Stimulated activated CD4-positive, alpha-beta T cell treated with anti-CD3 and anti-CD28 coated beads, Interleukin-1b, Interleukin-23, amount 100 ng/mL, for 4 hours (primary cell): Measurements from ENCODE around the gene KCTD5.

Source experiments
- DNase-seq, 2 donors: peaks; one replicate each; pipeline ENCODE4 v3.0.0-alpha.2; 2020; ENCODE audit warnings: low read depth in 2 of 2

KCTD5 gene

GRCh38 chr16:2697401-2697948 is 15.2 kb downstream of the KCTD5 start:
- no peak for DNase-seq

- DNase-seq, result no peak
These were observed 16.0 kb downstream of the KCTD5 start for GRCh38 chr16:2698103-2698870.

GRCh38 chr16:2698965-2699750 is 16.8 kb downstream of the KCTD5 start:
- DNase-seq, result no peak

DNA sequence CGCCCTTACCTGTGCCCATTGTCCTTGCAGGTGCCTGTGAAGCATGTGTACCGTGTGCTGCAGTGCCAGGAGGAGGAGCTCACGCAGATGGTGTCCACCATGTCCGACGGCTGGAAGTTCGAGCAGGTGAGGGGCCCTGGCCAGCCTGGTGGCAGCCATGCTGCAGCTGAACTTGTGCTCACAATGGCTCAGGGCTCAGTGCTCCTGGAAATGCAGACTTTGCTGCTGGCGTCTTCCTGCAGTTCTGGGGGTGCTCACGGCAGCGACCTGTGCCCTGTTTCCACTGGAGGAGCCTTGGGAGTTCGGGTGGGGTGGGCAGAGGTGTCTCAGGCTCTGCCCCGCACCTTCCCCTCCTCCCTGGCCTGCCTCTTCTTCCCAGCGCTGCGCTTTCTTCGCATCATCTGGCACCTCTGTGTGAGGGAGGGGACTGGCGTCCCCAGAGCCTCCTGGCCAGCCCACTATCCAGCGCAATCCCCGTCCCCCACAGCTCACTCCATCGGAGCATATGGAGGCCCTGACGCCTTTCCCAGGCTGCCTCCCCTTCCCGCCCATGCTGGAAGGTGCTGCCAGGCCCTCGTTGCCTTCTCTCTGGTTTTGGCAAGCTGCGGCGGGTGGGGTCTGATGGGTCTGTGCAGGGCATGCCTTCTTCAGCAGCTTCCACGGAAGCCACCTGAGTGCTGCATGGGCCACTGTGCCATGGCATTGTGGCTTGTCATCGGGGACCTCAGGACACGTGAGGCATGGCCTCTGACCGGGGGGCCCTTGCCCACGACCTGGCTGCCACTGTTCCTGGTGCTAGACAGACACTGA is 17.7 kb downstream of the KCTD5 start:
- DNase-seq, result no peak

GRCh38 chr16:2700786-2701185 is 18.5 kb downstream of the KCTD5 start:
- DNase-seq, result no peak

DNA sequence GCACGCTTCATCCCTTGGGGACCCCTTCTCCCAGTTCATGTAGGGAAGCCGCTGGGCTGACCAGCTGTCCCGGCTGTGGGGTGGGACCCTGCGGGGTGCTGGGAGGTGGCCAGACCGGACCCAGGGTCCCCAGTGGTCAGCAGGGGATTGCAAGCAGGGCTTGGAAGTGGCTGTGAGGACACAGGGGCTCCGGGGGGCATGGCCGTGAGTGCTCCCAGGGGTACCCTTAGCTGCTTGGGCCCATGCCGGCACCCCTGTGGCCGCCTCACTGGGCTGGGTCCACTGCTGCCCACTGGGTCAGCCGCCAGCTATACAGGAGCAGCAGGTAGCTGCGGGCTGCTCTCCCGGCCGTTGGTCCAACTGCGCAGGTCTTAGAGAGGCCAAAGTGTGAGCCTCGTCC is 18.9 kb downstream of the KCTD5 start:
- no peak for DNase-seq

GRCh38 chr16:2701713-2702437 is 19.6 kb downstream of the KCTD5 start:
- no peak for DNase-seq

GRCh38 chr16:2702438-2702825 is 20.1 kb downstream of the KCTD5 start:
- DNase-seq, result no peak

- no peak for DNase-seq
These were observed 20.8 kb downstream of the KCTD5 start for GRCh38 chr16:2702871-2703745.

DNA sequence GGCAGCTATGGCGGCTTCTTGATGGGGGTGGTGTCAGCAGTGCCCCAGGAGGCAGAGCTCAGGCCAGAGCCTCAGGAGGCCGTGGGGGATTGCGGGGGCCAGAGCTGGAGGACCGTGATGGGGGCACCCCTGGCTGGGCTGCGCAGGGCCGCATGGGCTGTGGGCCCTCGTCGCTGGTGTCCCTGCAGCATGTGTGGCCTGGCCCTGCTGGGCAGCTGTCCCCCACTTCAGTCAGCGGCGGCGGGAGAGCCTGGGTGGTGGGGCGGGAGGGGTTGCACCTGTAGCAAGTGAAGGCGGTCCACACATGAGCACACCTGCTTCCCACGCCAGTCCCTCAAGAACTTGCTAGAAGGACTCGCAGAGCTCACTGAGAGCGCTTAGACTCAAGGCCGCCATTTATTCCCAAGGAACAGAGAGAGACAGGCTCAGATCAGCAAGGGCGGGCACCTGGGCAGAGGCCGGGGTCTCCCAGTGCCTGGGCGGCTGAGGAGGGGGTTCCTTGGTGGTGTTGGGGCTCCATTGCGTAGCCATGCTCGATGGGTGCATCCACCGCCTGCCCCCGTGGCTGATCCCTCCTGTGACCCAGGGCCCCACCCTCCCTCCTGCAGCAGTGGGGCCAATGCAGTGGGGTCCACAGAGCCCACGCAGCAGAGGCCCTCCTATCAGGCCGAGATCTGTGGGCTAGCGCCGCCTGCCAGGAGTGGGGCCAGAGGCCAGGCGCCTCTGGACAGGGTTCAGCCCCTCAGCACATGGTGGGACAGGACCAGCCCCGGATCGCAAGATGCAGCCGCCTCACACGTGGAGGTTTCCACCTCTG is 22.1 kb downstream of the KCTD5 start:
- DNase-seq, result no peak

DNA sequence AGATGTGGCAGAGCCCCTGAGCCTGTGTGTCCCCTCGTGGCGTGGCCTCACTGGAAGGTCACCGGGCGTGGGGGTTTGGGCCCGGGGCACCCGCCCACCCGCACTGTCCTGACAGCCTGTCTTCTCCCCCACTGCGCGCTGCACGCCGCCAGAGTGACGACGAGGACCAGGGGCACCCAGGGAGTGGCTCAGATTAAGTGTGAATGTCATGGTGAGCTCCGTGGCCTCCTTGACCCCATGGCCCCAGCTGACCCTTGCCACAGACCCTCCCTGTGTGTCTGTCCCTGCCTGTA is 22.6 kb downstream of the KCTD5 start:
- DNase-seq, result no peak

- DNase-seq, result no peak
These were observed 23.0 kb downstream of the KCTD5 start for GRCh38 chr16:2705351-2705750.

DNA sequence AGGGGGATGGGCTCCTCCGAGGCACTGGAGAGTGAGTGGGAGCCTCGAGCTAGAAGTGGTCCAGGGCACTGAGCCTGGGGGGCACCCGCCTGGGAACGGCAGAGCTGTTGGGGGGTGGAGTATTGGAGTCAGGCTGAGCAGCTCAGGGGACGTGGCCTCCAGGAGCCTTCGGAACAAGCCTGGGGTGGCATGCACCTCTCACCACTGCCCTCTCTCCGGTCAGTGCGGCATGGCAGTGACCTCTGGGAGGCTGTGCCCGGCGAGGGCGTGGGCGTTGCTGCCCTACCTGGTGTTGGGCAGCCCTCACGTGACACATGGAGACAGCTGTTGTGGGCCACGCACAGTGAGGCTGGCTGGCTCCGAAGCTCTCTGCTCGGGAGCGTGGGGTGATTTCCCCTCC is 23.8 kb downstream of the KCTD5 start:
- no peak for DNase-seq

DNA sequence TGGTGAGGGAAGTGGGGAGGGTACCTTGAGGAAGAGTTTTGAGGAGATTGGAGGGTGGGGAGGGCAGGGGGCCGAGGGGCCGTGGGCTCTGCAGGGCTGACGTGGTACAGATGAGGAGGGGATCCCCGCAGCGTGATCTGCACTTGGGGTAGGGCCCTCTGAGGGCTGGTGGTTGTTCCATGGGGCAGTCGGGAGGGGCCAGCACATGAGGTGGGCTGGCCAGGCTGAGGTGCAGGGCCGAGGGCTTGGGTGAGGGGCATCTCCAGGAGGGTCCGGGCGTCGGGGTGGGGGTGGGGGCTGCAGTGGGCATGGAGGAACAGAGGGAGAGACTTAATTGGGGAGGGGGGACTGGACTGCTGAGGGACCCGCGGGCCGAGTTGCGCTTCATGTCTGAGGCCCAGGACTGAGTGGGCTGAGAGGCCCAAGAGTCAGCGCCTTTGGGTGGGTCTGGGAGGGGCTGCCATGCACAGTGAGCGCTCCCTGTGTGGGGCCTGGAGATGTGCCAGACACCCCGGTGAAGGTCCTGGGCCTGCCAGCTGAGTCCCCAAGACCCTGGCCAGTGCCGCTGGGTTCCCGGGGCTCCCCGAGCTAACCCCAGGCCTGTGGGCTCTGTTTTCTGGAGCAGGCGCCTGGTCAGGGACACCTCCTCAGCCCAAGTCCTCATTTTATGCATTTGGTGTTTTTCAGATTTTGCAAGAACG is 24.4 kb downstream of the KCTD5 start:
- no peak for DNase-seq

- no peak for DNase-seq
These were observed 25.3 kb downstream of the KCTD5 start for GRCh38 chr16:2707368-2708289.

DNA sequence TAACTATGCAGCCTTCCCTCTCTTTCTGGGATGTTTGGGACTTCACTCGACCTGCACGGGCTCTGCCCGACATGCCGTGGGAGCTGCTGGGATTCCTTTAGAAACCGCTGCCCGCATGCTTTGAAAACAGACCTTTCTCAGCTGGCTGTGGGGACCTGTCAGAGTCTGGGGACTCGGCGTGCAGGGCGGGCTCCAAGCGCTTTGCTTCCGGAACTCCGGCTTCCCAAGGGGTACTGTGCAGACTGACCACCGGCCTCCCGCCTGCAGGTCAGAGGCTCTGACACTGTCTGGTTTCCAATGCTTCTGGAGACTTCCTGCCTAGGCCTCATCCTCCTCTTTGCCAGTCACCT is 25.9 kb downstream of the KCTD5 start:
- DNase-seq, result no peak

- no peak for DNase-seq
These were observed 26.7 kb downstream of the KCTD5 start for GRCh38 chr16:2708955-2709587.

- DNase-seq, result no peak
These were observed 27.3 kb downstream of the KCTD5 start for GRCh38 chr16:2709588-2709984.
